ENCODE data around the gene ULK3.

The ULK3 gene

DNA sequence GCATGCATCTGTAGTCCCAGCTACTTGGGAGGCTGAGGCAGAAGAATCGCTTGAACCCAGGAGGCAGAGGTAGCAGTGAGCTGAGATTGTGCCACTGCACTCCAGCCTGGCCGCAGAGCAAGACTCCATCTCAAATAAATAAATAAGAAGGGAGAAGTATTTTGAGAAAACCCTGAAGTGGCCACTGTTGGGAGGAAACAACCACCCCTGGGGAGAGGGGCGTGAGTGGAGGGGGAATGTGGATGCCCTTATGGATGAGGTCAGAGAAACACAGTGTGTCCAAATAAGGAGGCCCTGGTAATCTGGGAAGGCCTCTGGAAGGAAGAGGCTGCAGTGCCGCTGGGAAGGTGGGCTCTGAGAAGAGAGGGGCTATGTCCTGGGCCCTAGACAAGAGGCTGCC lies 20.7 kb downstream of the ULK3 start:
- Histone ChIP-seq H3K27me3 (ENCODE audit: insufficient read depth, insufficient read length) (peaks cover 34% of the 10 kb centered on the region), H3K4me3 (ENCODE audit: insufficient read length, low read depth) (no peak overlapping the region), H3K9ac (ENCODE audit: insufficient read length, low read depth) (no peak overlapping the region), H3K36me3 (ENCODE audit: insufficient read depth, insufficient read length, low read length) (no peaks in the 10 kb centered on the region), H3K9me3 (ENCODE audit: insufficient read depth, low read length) (no peaks in the 10 kb centered on the region), H3K4me1 (ENCODE audit: insufficient read depth, insufficient read length) (peaks cover 32% of the 10 kb centered on the region)
- DNase-seq (ENCODE audit: low read depth, low spot score) = no peak
- TF ChIP-seq YY1 (IDR thresholded peaks at IDR 0.05; ENCODE audit: insufficient read depth, insufficient read length) (no peak), ZNF274 (IDR thresholded peaks at IDR 0.05; ENCODE audit: low read depth, low read length) (no peak), SUZ12 (IDR thresholded peaks at IDR 0.05; ENCODE audit: extremely low read depth, insufficient read depth, insufficient read length) (no peak)

DNA sequence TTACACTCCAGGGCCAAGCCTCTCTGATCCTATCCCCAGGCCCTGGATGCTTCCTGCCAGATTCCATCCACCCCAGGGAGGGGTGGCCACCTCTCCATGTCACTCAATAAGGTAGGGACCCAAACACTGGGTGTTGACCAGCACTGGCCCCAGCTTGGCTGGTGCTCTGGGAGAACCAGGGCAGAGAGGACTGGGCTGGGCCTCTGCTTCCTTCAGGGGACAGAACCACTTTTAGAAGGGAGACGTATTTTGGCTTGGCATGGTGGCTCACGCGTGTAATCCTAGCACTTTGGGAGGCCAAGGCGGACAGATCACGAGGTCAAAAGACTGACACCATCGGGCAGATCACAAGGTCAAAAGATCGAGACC lies 21.2 kb downstream of the ULK3 start:
- TF ChIP-seq ZNF274 (IDR thresholded peaks at IDR 0.05; ENCODE audit: low read depth, low read length) (no peak), SUZ12 (IDR thresholded peaks at IDR 0.05; ENCODE audit: extremely low read depth, insufficient read depth, insufficient read length) (no peak), YY1 (IDR thresholded peaks at IDR 0.05; ENCODE audit: insufficient read depth, insufficient read length) (no peak)
- DNase-seq (ENCODE audit: low read depth, low spot score) = no peak
- Histone ChIP-seq H3K9ac (ENCODE audit: insufficient read length, low read depth) (no peak overlapping the region), H3K4me1 (ENCODE audit: insufficient read depth, insufficient read length) (peaks cover 37% of the 10 kb centered on the region), H3K9me3 (ENCODE audit: insufficient read depth, low read length) (no peaks in the 10 kb centered on the region), H3K36me3 (ENCODE audit: insufficient read depth, insufficient read length, low read length) (no peaks in the 10 kb centered on the region), H3K4me3 (ENCODE audit: insufficient read length, low read depth) (no peak overlapping the region), H3K27me3 (ENCODE audit: insufficient read depth, insufficient read length) (peaks cover 30% of the 10 kb centered on the region)

DNA sequence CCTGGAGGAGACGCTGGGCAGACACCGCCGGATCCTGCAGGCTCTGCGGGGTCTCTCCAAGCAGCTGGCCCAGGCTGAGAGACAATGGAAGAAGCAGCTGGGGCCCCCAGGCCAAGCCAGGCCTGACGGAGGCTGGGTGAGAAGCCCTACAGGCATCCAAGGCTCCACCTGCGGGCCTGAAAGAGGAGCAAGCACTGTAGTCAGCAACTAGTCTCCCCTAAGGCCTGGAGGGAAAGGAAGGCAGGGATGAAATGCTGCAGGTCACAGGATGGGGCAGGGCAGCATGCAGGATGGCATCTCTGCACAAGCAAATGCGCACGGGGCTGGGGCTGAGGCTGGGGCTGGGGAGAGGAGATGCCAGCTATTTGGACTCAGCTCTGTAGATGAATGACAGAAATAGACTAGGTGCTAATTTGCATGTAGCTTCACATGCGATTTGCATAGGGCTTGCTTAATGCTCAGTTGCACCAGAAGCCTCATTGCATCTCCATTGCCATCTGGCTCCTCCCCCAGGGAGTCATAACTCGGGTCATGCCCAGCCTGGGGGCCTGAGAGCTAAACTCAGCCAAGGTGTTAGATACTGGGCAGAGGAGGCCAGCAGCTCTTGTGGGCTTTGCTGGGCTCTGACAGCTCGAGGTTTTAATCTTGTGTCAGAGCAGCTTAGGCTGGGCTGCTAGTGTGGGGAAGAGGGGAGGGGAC lies 21.7 kb downstream of the ULK3 start:
- Histone ChIP-seq H3K36me3 (ENCODE audit: insufficient read depth, insufficient read length, low read length) (no peaks in the 10 kb centered on the region), H3K9me3 (ENCODE audit: insufficient read depth, low read length) (no peaks in the 10 kb centered on the region), H3K4me3 (ENCODE audit: insufficient read length, low read depth) (no peak overlapping the region), H3K9ac (ENCODE audit: insufficient read length, low read depth) (no peak overlapping the region), H3K4me1 (ENCODE audit: insufficient read depth, insufficient read length) (peaks cover 41% of the 10 kb centered on the region), H3K27me3 (ENCODE audit: insufficient read depth, insufficient read length) (peaks cover 26% of the 10 kb centered on the region)
- no peak for DNase-seq (ENCODE audit: low read depth, low spot score)
- TF ChIP-seq ZNF274 (IDR thresholded peaks at IDR 0.05; ENCODE audit: low read depth, low read length) (no peak), YY1 (IDR thresholded peaks at IDR 0.05; ENCODE audit: insufficient read depth, insufficient read length) (no peak), SUZ12 (IDR thresholded peaks at IDR 0.05; ENCODE audit: extremely low read depth, insufficient read depth, insufficient read length) (no peak)

DNA sequence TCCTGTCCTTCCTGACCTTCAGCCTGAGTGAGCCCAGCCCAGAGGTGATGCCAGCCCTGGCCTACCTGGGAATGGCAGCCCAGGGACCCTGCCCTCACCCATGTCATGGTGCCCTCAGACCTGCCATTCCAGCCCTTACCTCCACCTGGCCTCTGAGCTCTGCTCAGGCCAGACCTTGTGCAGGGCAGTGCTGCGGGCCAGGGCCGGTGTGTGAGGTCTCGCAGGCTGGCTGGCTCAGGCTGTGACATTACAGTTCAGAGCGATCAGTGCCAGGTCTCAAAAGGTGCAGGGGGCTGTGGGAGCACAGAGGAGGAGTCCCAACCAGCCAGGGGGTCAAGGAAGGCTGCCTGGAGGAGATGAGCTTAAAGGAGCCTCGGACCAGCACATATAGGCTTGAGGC lies 22.9 kb downstream of the ULK3 start:
- H3K27me3 ChIP-seq (ENCODE audit: insufficient read depth, insufficient read length) = peaks cover 14% of the 10 kb centered on the region
- H3K9ac ChIP-seq (ENCODE audit: insufficient read length, low read depth) = peak overlapping the region; percentile 16
- H3K4me3 ChIP-seq (ENCODE audit: insufficient read length, low read depth) = no peak overlapping the region
- no peaks in the 10 kb centered on the region for H3K9me3 ChIP-seq (ENCODE audit: insufficient read depth, low read length)
- no peak for DNase-seq (ENCODE audit: low read depth, low spot score)
- TF ChIP-seq YY1 (IDR thresholded peaks at IDR 0.05; ENCODE audit: insufficient read depth, insufficient read length) (no peak), SUZ12 (IDR thresholded peaks at IDR 0.05; ENCODE audit: extremely low read depth, insufficient read depth, insufficient read length) (no peak), ZNF274 (IDR thresholded peaks at IDR 0.05; ENCODE audit: low read depth, low read length) (no peak)
- no peaks in the 10 kb centered on the region for H3K36me3 ChIP-seq (ENCODE audit: insufficient read depth, insufficient read length, low read length)
- H3K4me1 ChIP-seq (ENCODE audit: insufficient read depth, insufficient read length) = peaks cover 52% of the 10 kb centered on the region

DNA sequence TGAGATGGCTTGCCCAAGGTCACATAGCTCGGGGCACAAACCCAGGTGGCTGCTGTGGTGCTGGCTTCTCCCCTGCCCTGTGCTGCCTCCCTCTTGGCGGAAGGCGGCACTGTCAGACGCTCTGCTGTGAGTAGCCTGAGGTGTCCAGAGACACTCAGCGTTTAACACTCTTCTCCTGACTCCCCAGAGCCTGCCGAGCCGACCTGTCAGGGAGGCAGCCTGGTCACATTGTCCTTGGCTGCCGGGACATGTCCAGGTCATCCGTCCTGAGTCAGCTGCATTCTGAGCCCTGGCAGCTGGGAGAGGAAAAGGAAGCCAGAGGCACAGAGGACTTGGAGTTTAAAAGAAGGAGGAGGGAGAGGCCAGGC lies 25.6 kb downstream of the ULK3 start:
- Histone ChIP-seq H3K4me1 (ENCODE audit: insufficient read depth, insufficient read length) (peaks cover 60% of the 10 kb centered on the region), H3K9ac (ENCODE audit: insufficient read length, low read depth) (peak overlapping the region; percentile 57), H3K36me3 (ENCODE audit: insufficient read depth, insufficient read length, low read length) (no peaks in the 10 kb centered on the region), H3K4me3 (ENCODE audit: insufficient read length, low read depth) (no peak overlapping the region), H3K9me3 (ENCODE audit: insufficient read depth, low read length) (no peaks in the 10 kb centered on the region), H3K27me3 (ENCODE audit: insufficient read depth, insufficient read length) (no peaks in the 10 kb centered on the region)
- TF ChIP-seq YY1 (IDR thresholded peaks at IDR 0.05; ENCODE audit: insufficient read depth, insufficient read length) = no peak
- no peak for TF ChIP-seq SUZ12 (IDR thresholded peaks at IDR 0.05; ENCODE audit: extremely low read depth, insufficient read depth, insufficient read length)
- TF ChIP-seq ZNF274 (IDR thresholded peaks at IDR 0.05; ENCODE audit: low read depth, low read length) = no peak
- DNase-seq (ENCODE audit: low read depth, low spot score) = no peak

DNA sequence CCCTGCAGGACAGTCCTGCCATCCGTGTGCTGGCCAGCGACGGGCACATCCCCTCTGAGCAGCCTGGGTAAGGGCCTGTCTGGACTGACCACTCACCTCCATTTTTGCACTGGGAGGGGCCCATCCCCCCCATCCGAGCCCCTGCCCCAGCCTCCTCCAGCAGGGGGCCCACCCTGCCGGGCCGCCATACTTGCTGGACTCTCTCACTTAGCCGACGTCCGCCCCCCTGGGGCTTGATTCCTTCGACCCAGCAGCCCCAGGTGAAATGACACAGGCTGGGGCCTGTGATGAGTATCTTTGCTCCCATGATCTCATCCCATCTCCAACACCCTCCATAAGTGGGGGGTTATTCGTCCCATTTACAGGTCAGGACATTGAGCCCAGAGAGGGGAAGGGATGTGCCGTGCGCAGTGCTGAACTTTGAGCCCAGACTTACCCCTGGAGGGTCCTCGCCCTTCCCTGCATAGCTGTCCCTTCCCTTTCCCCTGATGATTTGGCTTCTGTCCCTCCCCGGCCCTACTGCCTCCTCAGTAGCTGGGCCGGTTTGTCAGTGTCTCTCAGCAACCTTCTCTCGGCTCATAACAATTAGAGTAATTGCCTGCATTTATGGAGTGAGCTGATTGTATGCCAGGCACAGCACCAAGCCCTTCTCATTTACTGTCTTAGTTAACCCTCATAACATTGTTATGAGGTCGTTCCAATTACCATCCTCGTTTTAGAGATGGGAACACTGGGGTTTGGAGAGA lies 26.2 kb downstream of the ULK3 start:
- peaks cover 62% of the 10 kb centered on the region for H3K4me1 ChIP-seq (ENCODE audit: insufficient read depth, insufficient read length)
- H3K4me3 ChIP-seq (ENCODE audit: insufficient read length, low read depth) = no peak overlapping the region
- TF ChIP-seq YY1 (IDR thresholded peaks at IDR 0.05; ENCODE audit: insufficient read depth, insufficient read length) (no peak), SUZ12 (IDR thresholded peaks at IDR 0.05; ENCODE audit: extremely low read depth, insufficient read depth, insufficient read length) (no peak), ZNF274 (IDR thresholded peaks at IDR 0.05; ENCODE audit: low read depth, low read length) (no peak)
- H3K36me3 ChIP-seq (ENCODE audit: insufficient read depth, insufficient read length, low read length) = no peaks in the 10 kb centered on the region
- H3K9ac ChIP-seq (ENCODE audit: insufficient read length, low read depth) = peak overlapping the region; percentile 57
- no peak for DNase-seq (ENCODE audit: low read depth, low spot score)
- H3K27me3 ChIP-seq (ENCODE audit: insufficient read depth, insufficient read length) = no peaks in the 10 kb centered on the region
- H3K9me3 ChIP-seq (ENCODE audit: insufficient read depth, low read length) = no peaks in the 10 kb centered on the region

DNA sequence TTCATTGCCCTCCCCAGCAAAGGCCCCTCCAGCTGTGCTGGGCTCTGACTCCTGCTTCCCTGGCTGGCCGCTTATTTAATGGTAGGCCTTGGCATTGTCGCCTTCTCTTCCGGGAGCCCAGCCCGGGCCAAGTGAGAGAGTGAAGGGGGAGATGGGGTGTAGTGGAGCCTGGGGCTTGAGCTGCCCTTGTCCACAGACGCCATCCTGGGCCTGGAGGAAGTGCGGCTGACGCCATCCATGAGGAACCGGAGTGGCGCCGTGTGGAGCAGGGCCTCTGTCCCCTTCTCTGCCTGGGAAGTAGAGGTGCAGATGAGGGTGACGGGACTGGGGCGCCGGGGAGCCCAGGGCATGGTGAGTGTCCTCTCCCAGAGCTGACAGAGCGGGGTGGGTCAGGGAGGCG lies 27.0 kb downstream of the ULK3 start:
- no peaks in the 10 kb centered on the region for H3K36me3 ChIP-seq (ENCODE audit: insufficient read depth, insufficient read length, low read length)
- no peak for DNase-seq (ENCODE audit: low read depth, low spot score)
- H3K4me3 ChIP-seq (ENCODE audit: insufficient read length, low read depth) = no peak overlapping the region
- TF ChIP-seq YY1 (IDR thresholded peaks at IDR 0.05; ENCODE audit: insufficient read depth, insufficient read length) (no peak), SUZ12 (IDR thresholded peaks at IDR 0.05; ENCODE audit: extremely low read depth, insufficient read depth, insufficient read length) (no peak), ZNF274 (IDR thresholded peaks at IDR 0.05; ENCODE audit: low read depth, low read length) (no peak)
- H3K9ac ChIP-seq (ENCODE audit: insufficient read length, low read depth) = no peak overlapping the region
- no peaks in the 10 kb centered on the region for H3K27me3 ChIP-seq (ENCODE audit: insufficient read depth, insufficient read length)
- H3K4me1 ChIP-seq (ENCODE audit: insufficient read depth, insufficient read length) = peaks cover 54% of the 10 kb centered on the region
- no peaks in the 10 kb centered on the region for H3K9me3 ChIP-seq (ENCODE audit: insufficient read depth, low read length)
